Neural cell (in vitro differentiated cells): ENCODE data around the gene GABPB2. TPM values are rescaled to one million over a fixed set of nuclear protein-coding genes. Genes with fewer than 3 reads are reported as not detected.

Source experiments
- H2AFZ ChIP-seq: fragments of 200-600, 300-800 bp; sonication (generic), shearing (Covaris generic); 2 replicates; pipeline ENCODE4 v1.6.0; 2014; ENCODE audit warnings: low read depth, mild to moderate bottlenecking, antibody characterized with exemption, low read length, moderate library complexity
- H3F3A ChIP-seq: fragments of 200-600 bp; shearing (Covaris generic); 2 replicates; pipeline ENCODE4 v1.6.1; 2016; ENCODE audit warnings: mild to moderate bottlenecking, moderate library complexity, mixed read lengths, antibody characterized with exemption, low read length; ENCODE audit not compliant: insufficient read depth, poor library complexity, severe bottlenecking
- H3K27ac ChIP-seq: fragments of 200-600, 300-800 bp; sonication (generic), shearing (Covaris generic); 2 replicates; pipeline ENCODE4 v1.5.1; 2014; ENCODE audit warnings: mild to moderate bottlenecking, low read length, moderate library complexity
- H3K27me3 ChIP-seq: fragments of 300-800, 200-600 bp; sonication (generic), shearing (Covaris generic); 2 replicates; pipeline ENCODE4 v1.6.0; 2014; ENCODE audit warnings: mild to moderate bottlenecking, low read depth, low read length, moderate library complexity; ENCODE audit not compliant: insufficient read depth
- H3K36me3 ChIP-seq: fragments of 300-800, 200-600 bp; sonication (generic), shearing (Covaris generic); 2 replicates; pipeline ENCODE4 v1.5.1; 2014; ENCODE audit warnings: mild to moderate bottlenecking, antibody characterized with exemption, low read length, moderate library complexity; ENCODE audit not compliant: insufficient read depth
- H3K4me2 ChIP-seq: fragments of 300-800, 200-600 bp; sonication (generic), shearing (Covaris generic); 2 replicates; pipeline ENCODE4 v1.6.0; 2014; ENCODE audit warnings: mild to moderate bottlenecking, low read length
- H3K4me3 ChIP-seq: fragments of 300-800, 200-600 bp; sonication (generic), shearing (Covaris generic); 2 replicates; pipeline ENCODE4 v1.5.1; 2014; ENCODE audit warnings: mild to moderate bottlenecking, low read length, moderate library complexity
- H3K79me2 ChIP-seq: fragments of 200-600 bp; shearing (Covaris generic); replicated peaks from 2 replicates; pipeline ENCODE4 v1.6.0; 2014; ENCODE audit warnings: mild to moderate bottlenecking, low read length, moderate library complexity; ENCODE audit not compliant: insufficient read depth
- H3K9ac ChIP-seq: fragments of 300-800, 200-600 bp; sonication (generic), shearing (Covaris generic); 2 replicates; pipeline ENCODE4 v1.6.1; 2016; ENCODE audit warnings: mild to moderate bottlenecking, low read length, mixed read lengths
- H3K9me2 ChIP-seq: fragments of 200-600 bp; shearing (Covaris generic); 2 replicates; pipeline ENCODE4 v1.6.1; 2016; ENCODE audit warnings: mild to moderate bottlenecking, low read length, mixed read lengths; ENCODE audit not compliant: insufficient read depth
- H3K9me3 ChIP-seq: fragments of 200-600, 300-800 bp; sonication (generic), shearing (Covaris generic); 2 replicates; pipeline ENCODE4 v1.6.1; 2016; ENCODE audit warnings: mild to moderate bottlenecking, mixed run types, low read length, moderate library complexity, mixed read lengths
- H4K20me1 ChIP-seq: fragments of 200-600 bp; shearing (Covaris generic); 2 replicates; pipeline ENCODE4 v1.6.1; 2016; ENCODE audit warnings: mild to moderate bottlenecking, mixed run types; ENCODE audit not compliant: insufficient read depth
- EP300 ChIP-seq: fragments of 450-650 bp; conservative IDR thresholded peaks from 2 replicates; pipeline ENCODE4 v1.6.1; 2014; ENCODE audit warnings: antibody characterized with exemption, mild to moderate bottlenecking, moderate library complexity; ENCODE audit not compliant: poor library complexity, severe bottlenecking
- EZH2 ChIP-seq: fragments of 200-600, 300-800 bp; shearing (Covaris generic), sonication (generic); IDR thresholded peaks from 2 replicates; pipeline ENCODE4 v1.6.1; 2014; ENCODE audit warnings: antibody characterized with exemption, low read length, borderline replicate concordance, mild to moderate bottlenecking; ENCODE audit not compliant: insufficient read depth, poor library complexity, severe bottlenecking
- MXI1 ChIP-seq: fragments of 450-650 bp; conservative IDR thresholded peaks from 2 replicates; pipeline ENCODE4 v1.6.1; 2014; ENCODE audit warnings: antibody characterized with exemption, mild to moderate bottlenecking; ENCODE audit not compliant: poor library complexity, severe bottlenecking
- POLR2AphosphoS5 ChIP-seq: IDR thresholded peaks from 2 replicates; pipeline ENCODE4 v1.6.1; 2012
- RAD21 ChIP-seq: fragments of 450-650 bp; conservative IDR thresholded peaks from 2 replicates; pipeline ENCODE4 v1.6.1; 2014; ENCODE audit warnings: antibody characterized with exemption, mild to moderate bottlenecking, moderate library complexity
- SMC3 ChIP-seq: fragments of 450-650 bp; conservative IDR thresholded peaks from 2 replicates; pipeline ENCODE4 v1.6.1; 2014; ENCODE audit warnings: antibody characterized with exemption, mild to moderate bottlenecking, moderate library complexity; ENCODE audit not compliant: poor library complexity
- TAF1 ChIP-seq: IDR thresholded peaks from 2 replicates; pipeline ENCODE4 v1.6.1; 2012; ENCODE audit warnings: low read depth
- polyA plus RNA-seq: library from polyadenylated mRNA; depleted of rRNA; stranded (reverse); fragments of >200 nt; gene quantifications from 2 replicates; pipeline ENCODE4 v1.2.3, GENCODE V29; 2014
- TF ChIP-seq, protein P1 (sequence below): IDR thresholded peaks from 2 replicates; pipeline ENCODE4 v1.6.1; 2012; ENCODE audit warnings: borderline replicate concordance
- TF ChIP-seq, protein P2 (sequence below): fragments of 450-650 bp; IDR thresholded peaks from 2 replicates; pipeline ENCODE4 v1.5.1; 2014; ENCODE audit warnings: antibody characterized with exemption, mild to moderate bottlenecking, moderate library complexity; ENCODE audit not compliant: poor library complexity, severe bottlenecking

GABPB2 gene
- polyA plus RNA-seq, 1 donor from 2014 or later, result 4.1 TPM

DNA sequence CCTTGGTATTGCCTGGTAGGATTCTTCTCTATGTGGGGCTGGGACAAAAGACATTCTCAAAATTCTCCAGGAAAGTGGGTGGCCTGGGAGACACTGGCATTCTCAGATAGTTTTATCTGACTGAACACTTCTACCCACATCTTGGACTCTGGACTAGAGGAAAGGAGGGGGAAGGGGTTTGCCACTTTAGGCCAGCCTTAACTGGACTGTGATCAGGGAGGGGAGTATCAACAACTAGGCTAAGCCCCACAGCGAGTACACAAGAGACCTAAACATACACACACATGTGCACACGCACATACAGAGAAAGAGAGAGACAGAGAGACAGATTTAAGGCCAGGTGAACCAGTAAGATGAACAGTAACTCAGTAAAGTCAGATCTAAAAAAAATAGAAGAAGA, 77.1 kb downstream of the GABPB2 start:
- Histone ChIP-seq H3K36me3 (no peaks in the 10 kb centered on the region), H4K20me1 (peaks cover 7% of the 10 kb centered on the region), H3F3A (no peaks in the 10 kb centered on the region), H3K79me2 (peaks cover 38% of the 10 kb centered on the region), H2AFZ (no peak overlapping the region), H3K4me3 (peak overlapping the region; percentile 100), H3K4me2 (peak overlapping the region; percentile 92), H3K27ac (peak overlapping the region; percentile 87), H3K9me3 (no peaks in the 10 kb centered on the region), H3K9ac (peak overlapping the region; percentile 98), H3K27me3 (no peaks in the 10 kb centered on the region), H3K9me2 (no peaks in the 10 kb centered on the region)
- no peak for TF ChIP-seq TAF1
- no peak for TF ChIP-seq MXI1
- TF ChIP-seq, protein P1, sequence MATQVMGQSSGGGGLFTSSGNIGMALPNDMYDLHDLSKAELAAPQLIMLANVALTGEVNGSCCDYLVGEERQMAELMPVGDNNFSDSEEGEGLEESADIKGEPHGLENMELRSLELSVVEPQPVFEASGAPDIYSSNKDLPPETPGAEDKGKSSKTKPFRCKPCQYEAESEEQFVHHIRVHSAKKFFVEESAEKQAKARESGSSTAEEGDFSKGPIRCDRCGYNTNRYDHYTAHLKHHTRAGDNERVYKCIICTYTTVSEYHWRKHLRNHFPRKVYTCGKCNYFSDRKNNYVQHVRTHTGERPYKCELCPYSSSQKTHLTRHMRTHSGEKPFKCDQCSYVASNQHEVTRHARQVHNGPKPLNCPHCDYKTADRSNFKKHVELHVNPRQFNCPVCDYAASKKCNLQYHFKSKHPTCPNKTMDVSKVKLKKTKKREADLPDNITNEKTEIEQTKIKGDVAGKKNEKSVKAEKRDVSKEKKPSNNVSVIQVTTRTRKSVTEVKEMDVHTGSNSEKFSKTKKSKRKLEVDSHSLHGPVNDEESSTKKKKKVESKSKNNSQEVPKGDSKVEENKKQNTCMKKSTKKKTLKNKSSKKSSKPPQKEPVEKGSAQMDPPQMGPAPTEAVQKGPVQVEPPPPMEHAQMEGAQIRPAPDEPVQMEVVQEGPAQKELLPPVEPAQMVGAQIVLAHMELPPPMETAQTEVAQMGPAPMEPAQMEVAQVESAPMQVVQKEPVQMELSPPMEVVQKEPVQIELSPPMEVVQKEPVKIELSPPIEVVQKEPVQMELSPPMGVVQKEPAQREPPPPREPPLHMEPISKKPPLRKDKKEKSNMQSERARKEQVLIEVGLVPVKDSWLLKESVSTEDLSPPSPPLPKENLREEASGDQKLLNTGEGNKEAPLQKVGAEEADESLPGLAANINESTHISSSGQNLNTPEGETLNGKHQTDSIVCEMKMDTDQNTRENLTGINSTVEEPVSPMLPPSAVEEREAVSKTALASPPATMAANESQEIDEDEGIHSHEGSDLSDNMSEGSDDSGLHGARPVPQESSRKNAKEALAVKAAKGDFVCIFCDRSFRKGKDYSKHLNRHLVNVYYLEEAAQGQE, result no peak
- TF ChIP-seq, protein P2, sequence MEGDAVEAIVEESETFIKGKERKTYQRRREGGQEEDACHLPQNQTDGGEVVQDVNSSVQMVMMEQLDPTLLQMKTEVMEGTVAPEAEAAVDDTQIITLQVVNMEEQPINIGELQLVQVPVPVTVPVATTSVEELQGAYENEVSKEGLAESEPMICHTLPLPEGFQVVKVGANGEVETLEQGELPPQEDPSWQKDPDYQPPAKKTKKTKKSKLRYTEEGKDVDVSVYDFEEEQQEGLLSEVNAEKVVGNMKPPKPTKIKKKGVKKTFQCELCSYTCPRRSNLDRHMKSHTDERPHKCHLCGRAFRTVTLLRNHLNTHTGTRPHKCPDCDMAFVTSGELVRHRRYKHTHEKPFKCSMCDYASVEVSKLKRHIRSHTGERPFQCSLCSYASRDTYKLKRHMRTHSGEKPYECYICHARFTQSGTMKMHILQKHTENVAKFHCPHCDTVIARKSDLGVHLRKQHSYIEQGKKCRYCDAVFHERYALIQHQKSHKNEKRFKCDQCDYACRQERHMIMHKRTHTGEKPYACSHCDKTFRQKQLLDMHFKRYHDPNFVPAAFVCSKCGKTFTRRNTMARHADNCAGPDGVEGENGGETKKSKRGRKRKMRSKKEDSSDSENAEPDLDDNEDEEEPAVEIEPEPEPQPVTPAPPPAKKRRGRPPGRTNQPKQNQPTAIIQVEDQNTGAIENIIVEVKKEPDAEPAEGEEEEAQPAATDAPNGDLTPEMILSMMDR, result no peak
- no peak for TF ChIP-seq POLR2AphosphoS5
- no peak for TF ChIP-seq EP300
- no peak for TF ChIP-seq EZH2
- TF ChIP-seq RAD21, result no peak
- no peak for TF ChIP-seq SMC3

DNA sequence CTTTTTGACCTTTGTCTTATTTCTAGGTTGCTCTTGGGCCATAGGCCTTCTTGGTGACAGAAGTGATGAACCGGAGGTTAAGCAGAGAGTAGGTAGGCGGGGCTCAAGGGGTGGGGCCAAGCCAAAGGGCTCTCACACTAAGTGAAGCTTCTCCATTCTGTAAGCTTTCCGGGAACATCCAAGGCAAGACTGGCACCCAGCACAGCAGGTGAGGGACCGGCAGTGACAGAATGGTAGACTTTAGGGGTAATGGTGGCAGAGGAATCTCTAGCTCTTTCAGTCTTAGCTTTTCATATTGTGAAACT, 85.9 kb downstream of the GABPB2 start, which contains the start of gene TNFAIP8L2:
TNFAIP8L2 (plus strand) TSS at position 135 of the 305 bp plus-strand sequence. CDS start 2,049 bp downstream, outside the sequence.
- Histone ChIP-seq H3K9me3 (no peaks in the 10 kb centered on the region), H2AFZ (no peak within 1 kb of the TSS), H3K79me2 (no peaks in the 10 kb centered on the region), H4K20me1 (no peaks in the 10 kb centered on the region), H3K36me3 (peaks cover 7% of the 10 kb centered on the region), H3K27ac (no peak within 1 kb of the TSS), H3K4me2 (no peak within 1 kb of the TSS), H3K27me3 (no peaks in the 10 kb centered on the region), H3K4me3 (no peak within 1 kb of the TSS), H3K9me2 (no peaks in the 10 kb centered on the region), H3K9ac (no peak within 1 kb of the TSS), H3F3A (no peaks in the 10 kb centered on the region)
- TF ChIP-seq POLR2AphosphoS5, result no peak
- no peak for TF ChIP-seq TAF1
- TF ChIP-seq EZH2, result no peak
- no peak for TF ChIP-seq EP300
- TF ChIP-seq MXI1, result no peak
- TF ChIP-seq, protein P1, result no peak
- TF ChIP-seq RAD21, result no peak
- TF ChIP-seq, protein P2, result no peak
- TF ChIP-seq SMC3, result no peak
